Measurements from ENCODE around the gene CA9. TPM values are rescaled to one million over a fixed set of nuclear protein-coding genes. Genes with fewer than 3 reads are reported as not detected.
"Not testable (repeated sequence)": the region's sequence is repeated elsewhere in the genome, so short reads cannot be mapped to it uniquely, and the experiment has no call there.

The CA9 gene
- total RNA-seq, 1 experiment from 2014 or later: 6.6 TPM

DNA sequence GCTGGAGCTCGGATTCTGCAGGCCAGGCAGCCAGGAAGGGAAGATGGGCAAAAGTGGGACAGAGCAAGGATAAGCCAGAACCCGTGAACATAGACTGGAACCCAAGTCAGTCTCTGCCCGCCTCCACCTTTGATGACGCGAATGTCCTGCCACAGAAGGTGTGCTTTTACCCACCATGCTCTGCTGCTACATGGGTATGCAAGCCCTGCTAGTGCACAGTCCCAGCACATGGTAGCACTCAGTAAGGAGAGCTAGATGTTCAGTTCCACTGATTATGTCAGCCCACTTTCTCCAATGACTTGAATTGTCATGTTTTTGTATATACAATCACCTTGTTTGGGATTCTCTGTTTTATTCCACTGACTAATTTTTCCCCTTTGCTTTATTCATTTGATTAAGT, 44.1 kb upstream of the CA9 start:
- Histone ChIP-seq H2AFZ (no peak overlapping the region), H3K79me2 (ENCODE audit: low read depth) (no peaks in the 10 kb centered on the region), H4K20me1 (ENCODE audit: insufficient read depth) (no peaks in the 10 kb centered on the region), H3K9me3 (ENCODE audit: insufficient read depth, low read depth) (no peaks in the 10 kb centered on the region), H3K36me3 (ENCODE audit: low read depth) (no peaks in the 10 kb centered on the region), H3K27ac (no peak overlapping the region), H3F3A (ENCODE audit: insufficient read depth, low read depth) (no peaks in the 10 kb centered on the region), H3K4me1 (replicated peaks; ENCODE audit: insufficient read depth) (no peaks in the 10 kb centered on the region), H3K4me3 (no peak overlapping the region), H3K4me2 (no peak overlapping the region), H3K27me3 (ENCODE audit: insufficient read depth, low read depth) (no peaks in the 10 kb centered on the region), H3K9me2 (ENCODE audit: insufficient read depth) (no peaks in the 10 kb centered on the region)
- DNase-seq: no peak
- POLR2A ChIA-PET (ENCODE audit: unreplicated experiment): no interaction called here
- intact Hi-C loops (cut with micrococcal nuclease; ENCODE audit: unreplicated experiment): no loop called here
- CTCF ChIA-PET: no interaction called here
- TF ChIP-seq CTCF (conservative IDR thresholded peaks at IDR 0.05) (no peak), EZH2 (IDR thresholded peaks at IDR 0.05; ENCODE audit: low read depth) (no peak)
- no TSS peak for BruUV-seq (replicated peaks)

- TF ChIP-seq EZH2 (IDR thresholded peaks at IDR 0.05; ENCODE audit: low read depth) (no peak), CTCF (conservative IDR thresholded peaks at IDR 0.05) (no peak)
- BruUV-seq (replicated peaks): no TSS peak
- Histone ChIP-seq H3K27ac (no peak overlapping the region), H3K27me3 (ENCODE audit: insufficient read depth, low read depth) (no peaks in the 10 kb centered on the region), H3K4me3 (no peak overlapping the region), H2AFZ (no peak overlapping the region), H4K20me1 (ENCODE audit: insufficient read depth) (no peaks in the 10 kb centered on the region), H3K4me2 (no peak overlapping the region), H3K9me2 (ENCODE audit: insufficient read depth) (no peaks in the 10 kb centered on the region), H3F3A (ENCODE audit: insufficient read depth, low read depth) (no peaks in the 10 kb centered on the region), H3K4me1 (replicated peaks; ENCODE audit: insufficient read depth) (no peaks in the 10 kb centered on the region), H3K9me3 (ENCODE audit: insufficient read depth, low read depth) (no peaks in the 10 kb centered on the region), H3K79me2 (ENCODE audit: low read depth) (no peaks in the 10 kb centered on the region), H3K36me3 (ENCODE audit: low read depth) (no peaks in the 10 kb centered on the region)
- intact Hi-C loops (cut with micrococcal nuclease; ENCODE audit: unreplicated experiment): no loop called here
- ChIA-PET POLR2A (ENCODE audit: unreplicated experiment) (no interaction called here), CTCF (no interaction called here)
- no peak for DNase-seq
Measured at GRCh38 chr9:35635730-35636129, 38.0 kb upstream of the CA9 start.

DNA sequence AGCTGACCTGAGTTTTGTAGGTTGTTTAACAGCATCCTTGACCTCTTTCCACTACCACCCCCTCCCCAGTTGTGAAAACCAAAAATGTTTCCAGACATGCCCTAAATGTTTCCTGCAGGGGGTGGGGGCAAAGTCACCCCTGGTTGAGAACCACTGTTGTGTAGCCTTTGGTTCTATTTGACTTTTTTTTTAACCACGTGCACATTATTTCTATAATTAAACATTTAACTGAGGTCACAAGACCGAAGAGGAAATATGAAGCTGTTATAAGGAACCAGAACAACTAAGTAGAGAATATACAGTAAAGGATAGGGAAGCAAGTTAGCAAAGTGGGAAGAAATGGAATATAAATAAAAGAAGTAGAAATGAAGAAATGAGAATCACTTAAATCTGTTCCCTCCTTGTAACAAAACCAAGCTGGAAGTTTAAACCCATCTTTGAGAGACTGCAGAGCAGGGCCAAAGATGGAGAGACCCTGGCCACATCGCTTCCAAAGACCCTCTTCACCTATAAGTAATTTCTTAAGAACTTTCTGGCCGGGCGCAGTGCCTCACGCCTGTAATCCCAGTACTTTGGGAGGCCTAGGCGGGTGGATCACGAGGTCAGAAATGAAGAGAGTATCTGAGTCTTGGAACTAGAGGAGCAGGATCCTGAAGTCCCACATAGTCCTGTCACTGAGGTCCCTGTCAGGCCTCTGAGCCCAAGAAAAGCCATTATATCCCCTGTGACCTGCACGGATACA, 37.4 kb upstream of the CA9 start:
- Histone ChIP-seq H3K27ac (no peak overlapping the region), H3K27me3 (ENCODE audit: insufficient read depth, low read depth) (no peaks in the 10 kb centered on the region), H3F3A (ENCODE audit: insufficient read depth, low read depth) (no peaks in the 10 kb centered on the region), H3K9me3 (ENCODE audit: insufficient read depth, low read depth) (no peaks in the 10 kb centered on the region), H3K36me3 (ENCODE audit: low read depth) (no peaks in the 10 kb centered on the region), H3K9me2 (ENCODE audit: insufficient read depth) (no peaks in the 10 kb centered on the region), H3K4me2 (no peak overlapping the region), H3K4me3 (no peak overlapping the region), H2AFZ (no peak overlapping the region), H3K79me2 (ENCODE audit: low read depth) (no peaks in the 10 kb centered on the region), H4K20me1 (ENCODE audit: insufficient read depth) (no peaks in the 10 kb centered on the region), H3K4me1 (replicated peaks; ENCODE audit: insufficient read depth) (no peaks in the 10 kb centered on the region)
- POLR2A ChIA-PET (ENCODE audit: unreplicated experiment): no interaction called here
- CTCF ChIA-PET: no interaction called here
- no TSS peak for BruUV-seq (replicated peaks)
- TF ChIP-seq EZH2 (IDR thresholded peaks at IDR 0.05; ENCODE audit: low read depth) (no peak), CTCF (conservative IDR thresholded peaks at IDR 0.05) (no peak)
- intact Hi-C loops (cut with micrococcal nuclease; ENCODE audit: unreplicated experiment): no loop called here
- no peak for DNase-seq

DNA sequence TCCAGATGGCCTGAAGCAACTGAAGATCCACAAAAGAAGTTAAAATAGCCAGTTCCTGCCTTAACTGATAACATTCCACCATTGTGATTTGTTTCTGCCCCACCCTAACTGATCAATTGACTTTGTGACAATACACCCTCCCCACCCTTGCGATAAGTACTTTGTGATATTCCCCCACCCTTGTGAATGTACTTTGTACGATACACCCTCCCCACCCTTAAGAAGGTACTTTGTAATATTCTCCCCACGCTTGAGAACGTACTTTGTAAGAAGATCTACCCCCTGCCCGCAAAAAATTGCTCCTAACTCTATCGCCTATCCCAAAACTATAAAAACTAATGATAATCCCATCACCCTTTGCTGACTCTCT, 36.9 kb upstream of the CA9 start:
- CTCF ChIA-PET; DNase-seq; H3K4me3 ChIP-seq; H2AFZ ChIP-seq; intact Hi-C loops (cut with micrococcal nuclease; ENCODE audit: unreplicated experiment); H3K9me3 ChIP-seq (ENCODE audit: insufficient read depth, low read depth); H4K20me1 ChIP-seq (ENCODE audit: insufficient read depth); H3K36me3 ChIP-seq (ENCODE audit: low read depth); H3F3A ChIP-seq (ENCODE audit: insufficient read depth, low read depth); H3K4me1 ChIP-seq (replicated peaks; ENCODE audit: insufficient read depth); H3K27me3 ChIP-seq (ENCODE audit: insufficient read depth, low read depth); BruUV-seq (replicated peaks); H3K9me2 ChIP-seq (ENCODE audit: insufficient read depth); H3K4me2 ChIP-seq; H3K79me2 ChIP-seq (ENCODE audit: low read depth); POLR2A ChIA-PET (ENCODE audit: unreplicated experiment); H3K27ac ChIP-seq: not testable (repeated sequence)

DNA sequence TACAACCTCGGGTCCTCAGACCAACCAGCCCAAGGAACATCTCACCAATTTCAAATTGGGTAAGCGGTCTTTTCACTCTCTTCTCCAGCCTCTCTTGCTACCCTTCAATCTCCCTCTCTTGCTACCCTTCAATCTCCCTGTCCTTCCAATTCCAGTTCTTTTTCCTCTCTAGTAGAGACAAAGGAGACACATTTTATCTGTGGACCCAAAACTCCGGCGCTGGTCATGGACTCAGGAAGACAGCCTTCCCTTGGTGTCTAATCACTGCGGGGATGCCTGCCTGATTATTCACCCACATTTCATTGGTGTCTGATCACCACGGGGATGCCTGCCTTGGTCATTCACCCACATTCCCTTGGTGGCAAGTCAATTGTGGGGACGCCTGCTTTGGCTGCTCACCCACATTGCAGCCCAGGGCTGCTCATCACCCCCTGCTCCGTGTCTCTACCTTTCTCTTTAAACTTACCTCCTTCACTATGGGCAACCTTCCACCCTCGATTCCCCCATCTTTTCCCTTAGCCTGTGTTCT, 36.2 kb upstream of the CA9 start:
- H3K9me3 ChIP-seq (ENCODE audit: insufficient read depth, low read depth); POLR2A ChIA-PET (ENCODE audit: unreplicated experiment); CTCF ChIA-PET; H4K20me1 ChIP-seq (ENCODE audit: insufficient read depth); DNase-seq; H3K27ac ChIP-seq; BruUV-seq (replicated peaks); H3K27me3 ChIP-seq (ENCODE audit: insufficient read depth, low read depth); H3K4me3 ChIP-seq; H3K4me2 ChIP-seq; H3K79me2 ChIP-seq (ENCODE audit: low read depth); H3F3A ChIP-seq (ENCODE audit: insufficient read depth, low read depth); H3K4me1 ChIP-seq (replicated peaks; ENCODE audit: insufficient read depth); H3K9me2 ChIP-seq (ENCODE audit: insufficient read depth); H2AFZ ChIP-seq; H3K36me3 ChIP-seq (ENCODE audit: low read depth); intact Hi-C loops (cut with micrococcal nuclease; ENCODE audit: unreplicated experiment): not testable (repeated sequence)
